Measurements from ENCODE around the gene ZP2.

DNA sequence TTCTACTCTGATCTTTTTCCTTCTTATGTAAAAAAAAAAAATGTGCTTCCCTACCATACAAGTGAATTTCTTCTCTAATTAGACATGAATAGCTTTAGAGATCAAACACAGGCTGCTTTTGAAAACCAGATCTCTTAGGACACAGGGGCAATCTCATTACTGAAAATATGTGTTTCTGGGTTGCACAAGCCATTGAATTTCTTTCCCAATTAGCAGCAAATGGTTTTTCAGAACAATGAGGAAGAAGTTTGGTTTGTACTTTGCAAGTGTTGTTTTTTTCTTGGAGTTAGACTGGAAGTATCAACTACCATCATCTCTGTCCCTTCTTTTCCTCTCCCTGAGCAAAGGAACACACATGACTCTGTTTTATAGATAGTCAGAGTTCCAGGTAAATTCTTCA, 16.5 kb upstream of the ZP2 start:
- TF ChIP-seq ZNF384 (IDR thresholded peaks at IDR 0.05; ENCODE audit: low read depth, low read length) (no peak), HDAC6 (IDR thresholded peaks at IDR 0.05; ENCODE audit: low read depth, low read length) (no peak)
- TF ChIP-seq, protein P1, sequence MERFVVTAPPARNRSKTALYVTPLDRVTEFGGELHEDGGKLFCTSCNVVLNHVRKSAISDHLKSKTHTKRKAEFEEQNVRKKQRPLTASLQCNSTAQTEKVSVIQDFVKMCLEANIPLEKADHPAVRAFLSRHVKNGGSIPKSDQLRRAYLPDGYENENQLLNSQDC (CRISPR knock-in tag; IDR thresholded peaks at IDR 0.05): no peak
